ENCODE measurements around the gene L3MBTL2. TPM values are rescaled to one million over a fixed set of nuclear protein-coding genes. Genes with fewer than 3 reads are reported as not detected.

The L3MBTL2 gene
- total and polyA plus RNA-seq, 2 of the 13 experiments (the other 11 are each of a cell fraction or from before 2014, with no cell fraction given), result 13.8 to 33.7 TPM

DNA sequence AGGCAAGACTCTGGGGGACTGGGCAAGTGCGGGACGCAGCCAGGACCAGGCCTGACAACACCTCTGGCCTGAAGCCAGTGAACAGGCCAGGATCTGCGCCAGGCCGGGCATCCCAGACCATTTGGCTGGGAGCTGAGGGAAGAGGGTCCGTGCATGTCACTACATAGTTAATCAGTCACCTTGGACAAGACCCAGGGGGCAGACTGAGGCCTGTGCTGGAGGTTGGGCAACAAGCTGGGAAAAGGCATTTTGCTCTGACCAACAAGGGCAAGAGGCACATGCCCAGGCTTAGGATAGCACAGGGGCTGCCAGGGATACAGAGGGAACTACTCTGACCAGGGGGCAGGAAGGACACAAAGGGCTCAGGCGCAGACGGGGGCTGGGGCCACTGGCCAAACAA, 42.6 kb downstream of the L3MBTL2 start:
- WGBS (ENCODE audit: low lambda C conversion rate), result 99% methylated on average over 7 of the region's 7 CpGs
- Histone ChIP-seq H3K27ac (ENCODE audit: extremely low read length, insufficient read depth, low read length) (no peak overlapping the region), H3K4me3 (replicated peaks in 1 of 3; ENCODE audit: insufficient read depth in 1 of 3, low read depth in 2 of 3, low read length in 3 of 3) (no peak overlapping the region), H3K4me1 (ENCODE audit: insufficient read depth, low read length) (no peaks in the 10 kb centered on the region), H3K27me3 (ENCODE audit: control insufficient read depth in 1 of 2, insufficient read depth in 2 of 2, low read length in 2 of 2) (no peaks in the 10 kb centered on the region), H3K9me3 (ENCODE audit: low read length) (no peaks in the 10 kb centered on the region), H2AFZ (ENCODE audit: low read length) (no peak overlapping the region), H3K79me2 (ENCODE audit: insufficient read depth, low read length) (no peaks in the 10 kb centered on the region), H3K36me3 (replicated peaks in 1 of 2; ENCODE audit: control insufficient read depth in 1 of 2, insufficient read depth in 2 of 2, low read length in 2 of 2) (peaks cover 37 to 52% of the 10 kb centered on the region in 2 experiments), H3K9ac (ENCODE audit: insufficient read depth, low read depth, low read length) (no peak overlapping the region), H3K4me2 (ENCODE audit: low read depth, low read length) (no peak overlapping the region), H4K20me1 (ENCODE audit: insufficient read depth, low read length) (no peaks in the 10 kb centered on the region)
- ChIA-PET POLR2A (interaction anchor here (1.1 kb wide), 1 partner anchor 9 kb away, joined by 4 read pairs; no protein-coding TSS in a partner anchor), CTCF (ENCODE audit: low intra/inter-chr PET ratio, low total read pairs) (no interaction called here)
- intact Hi-C loops (cut with micrococcal nuclease; ENCODE audit: unreplicated experiment), result no loop called here
- no TSS peak for BruUV-seq (replicated peaks)
- FAIRE-seq, result no peak
- ATAC-seq, result no peak
- TF ChIP-seq MED13 (CRISPR knock-in tag; IDR thresholded peaks at IDR 0.05) (no peak), SRY (CRISPR knock-in tag; IDR thresholded peaks at IDR 0.05) (no peak), KAT8 (CRISPR knock-in tag; IDR thresholded peaks at IDR 0.05) (no peak), TOE1 (CRISPR knock-in tag; IDR thresholded peaks at IDR 0.05) (no peak), ZNF207 (IDR thresholded peaks at IDR 0.05; ENCODE audit: borderline replicate concordance) (no peak), SP4 (CRISPR knock-in tag; IDR thresholded peaks at IDR 0.05) (no peak), ZNF138 (CRISPR knock-in tag; IDR thresholded peaks at IDR 0.05; ENCODE audit: low read depth) (no peak), MTA1 (CRISPR knock-in tag; IDR thresholded peaks at IDR 0.05; ENCODE audit: borderline replicate concordance) (no peak), ZNF703 (CRISPR knock-in tag; IDR thresholded peaks at IDR 0.05; ENCODE audit: borderline replicate concordance) (no peak), ZNF235 (CRISPR knock-in tag; IDR thresholded peaks at IDR 0.05; ENCODE audit: borderline replicate concordance) (no peak), EHMT2 (IDR thresholded peaks at IDR 0.05; ENCODE audit: borderline replicate concordance, low read depth, low read length) (no peak), XBP1 (CRISPR knock-in tag; IDR thresholded peaks at IDR 0.05) (no peak), ETV5 (CRISPR knock-in tag; IDR thresholded peaks at IDR 0.05; ENCODE audit: borderline replicate concordance) (no peak), GPN1 (CRISPR knock-in tag; IDR thresholded peaks at IDR 0.05; ENCODE audit: borderline replicate concordance) (no peak), DNMT3B (CRISPR knock-in tag; conservative IDR thresholded peaks at IDR 0.05) (no peak)
- TF ChIP-seq, protein P1, sequence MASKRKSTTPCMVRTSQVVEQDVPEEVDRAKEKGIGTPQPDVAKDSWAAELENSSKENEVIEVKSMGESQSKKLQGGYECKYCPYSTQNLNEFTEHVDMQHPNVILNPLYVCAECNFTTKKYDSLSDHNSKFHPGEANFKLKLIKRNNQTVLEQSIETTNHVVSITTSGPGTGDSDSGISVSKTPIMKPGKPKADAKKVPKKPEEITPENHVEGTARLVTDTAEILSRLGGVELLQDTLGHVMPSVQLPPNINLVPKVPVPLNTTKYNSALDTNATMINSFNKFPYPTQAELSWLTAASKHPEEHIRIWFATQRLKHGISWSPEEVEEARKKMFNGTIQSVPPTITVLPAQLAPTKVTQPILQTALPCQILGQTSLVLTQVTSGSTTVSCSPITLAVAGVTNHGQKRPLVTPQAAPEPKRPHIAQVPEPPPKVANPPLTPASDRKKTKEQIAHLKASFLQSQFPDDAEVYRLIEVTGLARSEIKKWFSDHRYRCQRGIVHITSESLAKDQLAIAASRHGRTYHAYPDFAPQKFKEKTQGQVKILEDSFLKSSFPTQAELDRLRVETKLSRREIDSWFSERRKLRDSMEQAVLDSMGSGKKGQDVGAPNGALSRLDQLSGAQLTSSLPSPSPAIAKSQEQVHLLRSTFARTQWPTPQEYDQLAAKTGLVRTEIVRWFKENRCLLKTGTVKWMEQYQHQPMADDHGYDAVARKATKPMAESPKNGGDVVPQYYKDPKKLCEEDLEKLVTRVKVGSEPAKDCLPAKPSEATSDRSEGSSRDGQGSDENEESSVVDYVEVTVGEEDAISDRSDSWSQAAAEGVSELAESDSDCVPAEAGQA (IDR thresholded peaks at IDR 0.05; ENCODE audit: low read depth), result no peak
- TF ChIP-seq, protein P1 (CRISPR knock-in tag; IDR thresholded peaks at IDR 0.05; ENCODE audit: borderline replicate concordance), result no peak
- TF ChIP-seq, protein P2, sequence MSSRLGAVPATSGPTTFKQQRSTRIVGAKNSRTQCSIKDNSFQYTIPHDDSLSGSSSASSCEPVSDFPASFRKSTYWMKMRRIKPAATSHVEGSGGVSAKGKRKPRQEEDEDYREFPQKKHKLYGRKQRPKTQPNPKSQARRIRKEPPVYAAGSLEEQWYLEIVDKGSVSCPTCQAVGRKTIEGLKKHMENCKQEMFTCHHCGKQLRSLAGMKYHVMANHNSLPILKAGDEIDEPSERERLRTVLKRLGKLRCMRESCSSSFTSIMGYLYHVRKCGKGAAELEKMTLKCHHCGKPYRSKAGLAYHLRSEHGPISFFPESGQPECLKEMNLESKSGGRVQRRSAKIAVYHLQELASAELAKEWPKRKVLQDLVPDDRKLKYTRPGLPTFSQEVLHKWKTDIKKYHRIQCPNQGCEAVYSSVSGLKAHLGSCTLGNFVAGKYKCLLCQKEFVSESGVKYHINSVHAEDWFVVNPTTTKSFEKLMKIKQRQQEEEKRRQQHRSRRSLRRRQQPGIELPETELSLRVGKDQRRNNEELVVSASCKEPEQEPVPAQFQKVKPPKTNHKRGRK (CRISPR knock-in tag; IDR thresholded peaks at IDR 0.05), result no peak
- in situ Hi-C loops (cut with HindIII; ENCODE audit: extremely low pct_ligation_motif_present, low pct_unique_long_range_greater_than_20kb), result no loop called here
- no peak for DNase-seq (ENCODE audit: low spot score)
